Measurements from ENCODE around the gene TTC34. TPM values are rescaled to one million over a fixed set of nuclear protein-coding genes. Genes with fewer than 3 reads are reported as not detected.

Gene TTC34
- total RNA-seq, 1 experiment from 2014 or later: 0.38 TPM

DNA sequence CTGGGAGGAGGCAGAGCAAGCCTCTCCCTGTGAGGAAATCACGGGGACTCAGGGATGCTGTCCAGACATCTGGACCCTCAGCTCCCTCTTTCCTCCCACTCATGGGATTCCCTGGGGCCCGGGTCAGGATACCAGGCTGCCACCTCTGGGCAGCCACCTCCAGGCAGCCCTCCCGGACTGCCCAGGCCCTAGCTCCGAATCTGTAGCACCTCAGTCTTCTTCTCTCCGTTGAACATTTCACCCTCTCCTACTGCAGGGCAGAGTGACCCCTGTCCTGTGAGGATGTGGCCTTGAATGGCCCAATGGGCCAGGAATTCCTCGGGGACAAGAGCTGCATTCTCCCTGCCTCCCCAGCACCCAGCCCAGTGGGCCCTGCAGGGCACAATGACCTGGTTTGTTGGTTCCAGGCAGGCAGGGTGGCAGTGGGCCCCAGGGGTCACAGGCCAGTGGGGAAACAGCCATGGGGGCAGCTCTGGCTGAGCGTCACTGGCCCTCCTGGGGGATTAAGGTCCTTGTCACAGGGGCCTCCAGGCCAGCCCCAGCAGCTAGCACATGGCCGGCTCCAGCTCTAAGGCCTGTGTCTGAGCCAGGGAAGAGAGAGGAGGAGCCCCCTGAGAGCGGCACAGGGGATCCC is 9.5 kb upstream of the TTC34 start:
- H3K9me3 ChIP-seq (replicated peaks): peaks cover 10% of the 10 kb centered on the region; the same call in 1 of the 2 replicates
- H3K27ac ChIP-seq: no peak overlapping the region
- peaks cover 26% of the 10 kb centered on the region for H3K27me3 ChIP-seq
- no peaks in the 10 kb centered on the region for H3K4me1 ChIP-seq
- no peak for DNase-seq
- no peaks in the 10 kb centered on the region for H3K36me3 ChIP-seq
- no peak overlapping the region for H3K4me3 ChIP-seq

- DNase-seq: no peak
- H3K4me1 ChIP-seq: no peaks in the 10 kb centered on the region
- H3K27me3 ChIP-seq: peaks cover 26% of the 10 kb centered on the region
- H3K36me3 ChIP-seq: no peaks in the 10 kb centered on the region
- no peak overlapping the region for H3K27ac ChIP-seq
- peaks cover 10% of the 10 kb centered on the region; the same call in 1 of the 2 replicates for H3K9me3 ChIP-seq (replicated peaks)
- H3K4me3 ChIP-seq: no peak overlapping the region
These were observed 8.8 kb upstream of the TTC34 start for GRCh38 chr1:2810281-2810680.

- DNase-seq: no peak
- Histone ChIP-seq H3K9me3 (replicated peaks) (peaks cover 10% of the 10 kb centered on the region; the same call in 1 of the 2 replicates), H3K36me3 (no peaks in the 10 kb centered on the region), H3K4me3 (no peak overlapping the region), H3K4me1 (no peaks in the 10 kb centered on the region), H3K27me3 (peaks cover 28% of the 10 kb centered on the region), H3K27ac (no peak overlapping the region)
These were observed 8.2 kb upstream of the TTC34 start for GRCh38 chr1:2809656-2810055.

DNA sequence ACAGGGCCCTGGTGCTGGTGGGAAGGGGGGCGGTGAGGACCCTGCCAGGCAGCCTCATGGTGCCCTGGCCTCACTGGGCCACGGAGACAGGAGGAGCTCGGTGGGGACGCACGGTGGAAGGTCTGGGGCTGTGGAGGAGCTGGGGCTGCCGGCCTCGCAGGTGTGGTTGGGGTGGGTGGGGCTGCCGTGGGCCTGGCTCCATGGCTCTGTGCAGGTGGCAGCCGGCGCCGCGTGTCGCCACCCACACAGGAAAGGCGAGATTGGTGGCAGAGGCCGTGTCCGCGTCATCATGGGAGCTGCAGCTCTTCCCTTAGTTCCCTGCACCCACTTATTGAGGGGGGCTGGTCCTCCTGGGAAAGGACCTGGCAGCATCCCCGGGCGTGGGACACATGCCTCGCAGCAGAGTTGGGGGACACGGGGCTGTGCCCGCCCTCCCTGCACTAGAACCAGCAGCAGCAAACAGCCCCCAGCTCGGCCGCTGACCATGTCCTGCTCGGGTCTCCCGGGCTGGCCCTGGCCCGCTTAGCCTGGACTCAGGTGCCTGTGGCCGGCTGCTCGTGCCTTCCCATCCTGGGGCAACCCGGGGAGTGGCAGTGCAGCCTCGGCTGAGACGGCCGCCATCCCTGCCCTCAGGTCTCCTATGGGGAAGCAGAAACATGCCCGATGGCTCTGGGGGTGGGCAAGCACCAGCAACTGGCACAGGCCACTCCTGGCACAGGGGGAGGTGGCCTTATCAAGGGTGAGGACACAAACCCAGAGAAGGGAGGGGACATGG is 7.5 kb upstream of the TTC34 start:
- no peak overlapping the region for H3K27ac ChIP-seq
- H3K4me1 ChIP-seq: no peaks in the 10 kb centered on the region
- H3K9me3 ChIP-seq (replicated peaks): peaks cover 10% of the 10 kb centered on the region; the same call in 1 of the 2 replicates
- no peaks in the 10 kb centered on the region for H3K36me3 ChIP-seq
- no peak for DNase-seq
- H3K4me3 ChIP-seq: no peak overlapping the region
- peaks cover 34% of the 10 kb centered on the region for H3K27me3 ChIP-seq

- Histone ChIP-seq H3K4me3 (no peak overlapping the region), H3K36me3 (no peaks in the 10 kb centered on the region), H3K27ac (no peak overlapping the region), H3K27me3 (peaks cover 41% of the 10 kb centered on the region), H3K4me1 (no peaks in the 10 kb centered on the region), H3K9me3 (replicated peaks) (peaks cover 5% of the 10 kb centered on the region; the same call in 1 of the 2 replicates)
- no peak for DNase-seq
These were observed 6.9 kb upstream of the TTC34 start for GRCh38 chr1:2808386-2808705.

DNA sequence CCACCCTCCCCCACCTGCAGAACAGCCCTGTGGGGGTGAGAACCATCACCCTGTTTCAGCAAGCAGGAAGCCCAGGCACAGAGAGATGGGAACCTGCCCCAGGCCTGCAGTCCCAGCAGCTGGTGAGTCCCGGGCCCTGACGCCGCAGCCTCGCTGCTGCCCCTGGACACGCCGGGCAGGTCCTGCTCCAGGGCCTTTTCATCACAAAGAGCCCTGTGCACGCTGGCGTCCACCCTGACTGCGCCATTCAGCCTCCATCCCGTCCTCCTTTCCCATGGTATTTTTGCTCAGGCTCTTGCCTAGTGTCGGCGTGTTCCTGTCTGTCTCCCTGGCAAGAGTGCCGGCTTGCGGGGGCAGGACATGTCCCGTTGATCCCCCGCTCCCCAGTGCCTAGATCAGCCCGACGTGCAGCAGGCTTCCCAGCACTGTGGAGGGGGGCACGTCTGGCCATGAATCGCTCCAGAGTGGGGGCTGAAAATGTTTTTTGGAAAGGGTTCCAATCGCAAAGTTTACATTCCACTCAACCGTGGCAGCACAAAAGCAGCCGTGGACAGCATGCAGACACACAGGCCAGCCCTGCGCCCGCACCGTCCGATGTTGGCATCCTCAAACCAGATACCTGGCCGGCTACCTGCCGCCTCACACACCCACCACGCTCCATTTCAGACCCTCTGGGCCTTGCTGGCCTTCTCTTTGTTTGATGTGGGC is 6.3 kb upstream of the TTC34 start:
- no peaks in the 10 kb centered on the region for H3K4me1 ChIP-seq
- H3K27me3 ChIP-seq: peaks cover 46% of the 10 kb centered on the region
- no peak for DNase-seq
- no peak overlapping the region for H3K27ac ChIP-seq
- no peak overlapping the region for H3K4me3 ChIP-seq
- peaks cover 2% of the 10 kb centered on the region; the same call in 1 of the 2 replicates for H3K9me3 ChIP-seq (replicated peaks)
- H3K36me3 ChIP-seq: no peaks in the 10 kb centered on the region

- H3K9me3 ChIP-seq (replicated peaks): no peaks in the 10 kb centered on the region; the same call in 1 of the 2 replicates
- no peak overlapping the region for H3K4me3 ChIP-seq
- H3K27ac ChIP-seq: no peak overlapping the region
- no peak for DNase-seq
- H3K27me3 ChIP-seq: peaks cover 54% of the 10 kb centered on the region
- no peaks in the 10 kb centered on the region for H3K36me3 ChIP-seq
- H3K4me1 ChIP-seq: no peaks in the 10 kb centered on the region
These were observed 5.5 kb upstream of the TTC34 start for GRCh38 chr1:2807036-2807435.

DNA sequence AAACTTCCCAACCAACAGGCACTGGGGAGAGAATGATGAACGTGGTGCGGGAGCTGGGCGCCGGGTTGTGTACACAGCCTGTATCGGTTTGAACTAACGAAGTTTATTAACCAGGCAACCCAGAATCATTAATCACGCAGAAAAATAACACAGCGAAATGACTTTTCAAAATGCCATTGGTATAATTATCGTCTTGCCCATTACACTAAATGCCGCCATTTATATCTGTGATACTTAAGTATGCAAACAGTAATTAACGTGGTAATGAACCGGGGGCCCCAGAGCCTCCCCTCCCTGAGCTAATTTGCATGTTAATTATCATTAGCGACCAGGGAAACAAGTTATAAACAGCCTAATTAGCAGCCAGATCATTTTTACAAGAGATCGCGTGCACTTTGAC is 5.1 kb upstream of the TTC34 start:
- Histone ChIP-seq H3K27me3 (peaks cover 56% of the 10 kb centered on the region), H3K4me1 (no peaks in the 10 kb centered on the region), H3K4me3 (no peak overlapping the region), H3K9me3 (replicated peaks) (no peaks in the 10 kb centered on the region), H3K36me3 (no peaks in the 10 kb centered on the region), H3K27ac (no peak overlapping the region)
- DNase-seq: no peak

GRCh38 chr1:2805801-2806430 is 4.4 kb upstream of the TTC34 start:
- no peaks in the 10 kb centered on the region for H3K9me3 ChIP-seq (replicated peaks)
- H3K27ac ChIP-seq: no peak overlapping the region
- H3K4me3 ChIP-seq: no peak overlapping the region
- DNase-seq: no peak
- H3K36me3 ChIP-seq: no peaks in the 10 kb centered on the region
- peaks cover 56% of the 10 kb centered on the region for H3K27me3 ChIP-seq
- no peaks in the 10 kb centered on the region for H3K4me1 ChIP-seq

DNA sequence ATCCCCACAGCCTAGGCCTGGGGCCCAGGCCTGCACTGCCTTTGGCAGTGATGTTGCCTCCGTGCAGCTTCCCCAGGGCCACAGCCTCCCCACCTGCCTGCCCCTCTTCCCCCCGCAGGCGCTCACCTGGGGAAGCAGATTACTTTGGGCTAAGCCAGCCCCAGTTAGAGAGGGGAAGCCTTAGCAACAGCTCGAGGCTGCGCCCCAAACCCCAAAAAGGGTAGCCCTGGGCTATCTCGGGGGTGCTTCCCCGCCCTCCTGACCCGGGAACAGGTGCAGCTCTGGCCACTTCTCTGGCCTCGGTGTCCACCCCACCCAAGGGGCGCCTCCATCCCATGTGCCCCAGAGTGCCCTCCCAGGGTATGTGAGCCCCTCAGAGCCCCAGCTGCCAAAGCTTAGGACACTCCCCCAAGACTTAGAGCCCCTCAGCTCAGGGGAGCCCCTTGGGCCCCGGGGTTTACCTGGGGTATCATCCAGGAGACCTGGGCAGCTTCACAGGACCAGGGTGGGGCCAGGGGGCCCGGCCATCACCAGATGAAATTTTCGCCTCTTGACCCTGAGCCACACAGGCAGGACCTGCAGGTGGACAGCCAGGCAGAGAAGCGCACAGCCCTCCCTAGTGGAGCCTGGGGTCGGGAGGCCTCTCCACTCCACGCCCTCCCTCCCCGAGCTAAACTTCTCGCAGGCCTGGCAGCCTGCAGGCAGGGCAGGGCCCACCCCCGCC is 3.3 kb upstream of the TTC34 start:
- no peak overlapping the region for H3K27ac ChIP-seq
- H3K9me3 ChIP-seq (replicated peaks): no peaks in the 10 kb centered on the region
- peaks cover 56% of the 10 kb centered on the region for H3K27me3 ChIP-seq
- H3K4me1 ChIP-seq: no peaks in the 10 kb centered on the region
- no peak for DNase-seq
- H3K4me3 ChIP-seq: no peak overlapping the region
- no peaks in the 10 kb centered on the region for H3K36me3 ChIP-seq

GRCh38 chr1:2803931-2804627 is 2.6 kb upstream of the TTC34 start:
- Histone ChIP-seq H3K4me3 (no peak overlapping the region), H3K36me3 (no peaks in the 10 kb centered on the region), H3K4me1 (no peaks in the 10 kb centered on the region), H3K27ac (no peak overlapping the region), H3K27me3 (peaks cover 56% of the 10 kb centered on the region), H3K9me3 (replicated peaks) (no peaks in the 10 kb centered on the region)
- DNase-seq: no peak

DNA sequence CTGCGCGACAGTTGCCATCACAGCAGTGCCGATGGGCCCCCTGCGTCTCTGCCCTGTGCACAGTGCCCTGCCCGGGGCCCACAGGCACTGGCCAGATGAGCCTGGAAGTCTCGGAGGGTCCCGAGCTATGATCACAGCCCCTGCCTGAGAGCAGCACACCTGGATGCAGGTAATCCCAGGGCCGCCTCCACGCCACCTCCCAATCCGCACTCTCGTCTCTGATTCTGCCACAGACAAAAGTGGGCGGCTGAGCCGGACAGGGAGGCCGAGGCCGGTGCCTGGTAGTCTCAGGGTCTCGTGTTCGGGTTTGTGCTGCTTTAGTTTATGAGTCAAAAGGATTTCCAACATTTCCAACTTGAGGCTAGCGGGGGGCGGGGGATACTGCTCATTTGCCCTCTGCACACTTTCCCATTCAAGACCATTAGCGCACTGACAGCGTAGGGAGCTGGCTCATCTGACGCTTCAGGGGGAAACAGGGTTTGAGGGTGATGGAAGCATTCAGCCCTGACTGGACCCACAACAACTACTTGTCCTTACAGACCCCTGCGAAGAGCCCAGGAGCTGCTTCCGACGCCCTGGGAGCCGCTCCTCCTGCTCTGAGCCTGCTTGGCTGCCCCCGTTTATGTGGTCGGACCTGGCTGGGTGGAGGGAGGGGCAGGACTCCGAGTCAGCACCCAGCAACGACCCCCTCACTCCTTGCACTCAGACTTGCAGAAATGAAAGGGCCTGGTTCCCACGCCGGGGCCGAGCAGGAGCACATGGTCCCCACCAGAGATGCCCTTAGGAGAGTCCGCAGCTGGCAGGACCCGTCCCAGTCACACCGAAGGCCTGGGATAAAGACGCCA is 1.8 kb upstream of the TTC34 start:
- Histone ChIP-seq H3K27ac (no peak overlapping the region), H3K9me3 (replicated peaks) (no peaks in the 10 kb centered on the region), H3K4me3 (no peak overlapping the region), H3K27me3 (peaks cover 56% of the 10 kb centered on the region), H3K36me3 (no peaks in the 10 kb centered on the region), H3K4me1 (no peaks in the 10 kb centered on the region)
- no peak for DNase-seq

DNA sequence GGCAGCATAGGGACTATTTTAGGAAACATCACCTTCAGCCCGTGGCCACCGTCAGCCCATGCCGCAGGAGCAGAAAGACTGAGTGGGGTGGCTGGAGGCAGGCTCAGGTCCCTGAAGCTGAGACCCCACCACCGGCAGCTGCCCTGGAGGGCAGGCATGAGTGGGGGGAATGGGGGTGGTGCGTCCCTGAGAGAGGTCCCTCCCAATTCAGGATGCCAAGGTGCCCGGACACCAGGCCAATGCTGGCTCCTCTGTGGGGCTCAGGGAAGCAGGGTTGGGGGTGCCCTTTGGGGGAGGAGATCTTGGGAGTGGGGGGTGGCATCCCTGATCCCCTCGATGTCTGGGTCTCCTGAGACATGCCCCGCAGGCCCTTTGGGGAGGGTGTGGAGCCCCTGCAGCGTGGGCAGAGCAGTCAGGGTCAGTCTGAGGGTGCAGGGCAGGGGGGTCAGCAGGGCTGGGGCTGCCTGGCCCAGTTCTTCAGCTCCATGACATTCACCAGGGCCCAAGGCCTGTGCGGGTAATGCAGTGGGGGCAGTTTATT is 998 bp upstream of the TTC34 start:
- no peak for DNase-seq
- Histone ChIP-seq H3K27me3 (peaks cover 50% of the 10 kb centered on the region), H3K4me3 (no peak overlapping the region), H3K27ac (no peak overlapping the region), H3K4me1 (no peaks in the 10 kb centered on the region), H3K36me3 (no peaks in the 10 kb centered on the region), H3K9me3 (replicated peaks) (no peaks in the 10 kb centered on the region)

Measured in SJCRH30 (cell line).